Fibroblast of villous mesenchyme (primary cell): Measurements from ENCODE around the gene TAPT1. TPM values are rescaled to one million over a fixed set of nuclear protein-coding genes. Genes with fewer than 3 reads are reported as not detected.

Experiments
- DNase-seq: peaks from one replicate; pipeline ENCODE4 v3.0.0-alpha.2; 2010; ENCODE audit warnings: low read depth
- H3K4me3 ChIP-seq: 2 replicates; pipeline ENCODE4 v1.5.1; 2011; ENCODE audit warnings: low read depth, mild to moderate bottlenecking, low read length
- CTCF ChIP-seq: IDR thresholded peaks from 2 replicates; pipeline ENCODE4 v1.5.1; 2012; ENCODE audit warnings: low read depth, mild to moderate bottlenecking, low read length; ENCODE audit not compliant: insufficient read depth
- total RNA-seq: library from RNA; depleted of rRNA; stranded (reverse); fragments of >200 nt; gene quantifications from 2 replicates; pipeline ENCODE4 v1.2.3, GENCODE V29; 2012

The TAPT1 gene
- total RNA-seq, 1 donor, result 28.5 TPM

GRCh38 chr4:16236402-16237023 lies 10.2 kb upstream of the TAPT1 start:
- TF ChIP-seq CTCF, result no peak
- no peak for DNase-seq

GRCh38 chr4:16235209-16235608 lies 8.9 kb upstream of the TAPT1 start:
- TF ChIP-seq CTCF, result no peak
- no peak for DNase-seq
- no peak overlapping the region for H3K4me3 ChIP-seq

More at GRCh38 chr4:16236402-16237023, 10.2 kb upstream of the TAPT1 start:
- H3K4me3 ChIP-seq, result no peak overlapping the region

GRCh38 chr4:16233569-16234177 lies 7.4 kb upstream of the TAPT1 start:
- DNase-seq, result no peak
- no peak overlapping the region for H3K4me3 ChIP-seq
- TF ChIP-seq CTCF, result no peak

GRCh38 chr4:16231570-16232245 lies 5.4 kb upstream of the TAPT1 start:
- TF ChIP-seq CTCF, result no peak
- H3K4me3 ChIP-seq, result no peak overlapping the region
- DNase-seq, result peak; percentile 19

- H3K4me3 ChIP-seq, result no peak overlapping the region
- TF ChIP-seq CTCF, result no peak
- DNase-seq, result no peak
Measured at GRCh38 chr4:16230308-16230707, 4.0 kb upstream of the TAPT1 start.

- no peak overlapping the region for H3K4me3 ChIP-seq
- DNase-seq, result no peak
- no peak for TF ChIP-seq CTCF
Measured at GRCh38 chr4:16229604-16230003, 3.3 kb upstream of the TAPT1 start.

- H3K4me3 ChIP-seq, result peak overlapping the region; percentile 78
- TF ChIP-seq CTCF, result no peak
- DNase-seq, result peak; percentile 53
Measured at GRCh38 chr4:16227462-16227868, 1.2 kb upstream of the TAPT1 start.
